GM18505 (cell line): Measurements from ENCODE around the gene ARHGAP27.
"Not testable (repeated sequence)": the region's sequence is repeated elsewhere in the genome, so short reads cannot be mapped to it uniquely, and the experiment has no call there.

Experiments
- ATAC-seq: cut with Tn5 transposase; IDR thresholded peaks from one replicate; pipeline ENCODE4 v1.9.1; 2021; ENCODE audit not compliant: unreplicated experiment
- POLR2A ChIP-seq: IDR thresholded peaks from 4 replicates; pipeline ENCODE4 v1.6.1; 2011; ENCODE audit warnings: borderline replicate concordance; ENCODE audit not compliant: insufficient read depth, insufficient read length; ENCODE audit errors: extremely low read depth

ARHGAP27 gene, protein sequence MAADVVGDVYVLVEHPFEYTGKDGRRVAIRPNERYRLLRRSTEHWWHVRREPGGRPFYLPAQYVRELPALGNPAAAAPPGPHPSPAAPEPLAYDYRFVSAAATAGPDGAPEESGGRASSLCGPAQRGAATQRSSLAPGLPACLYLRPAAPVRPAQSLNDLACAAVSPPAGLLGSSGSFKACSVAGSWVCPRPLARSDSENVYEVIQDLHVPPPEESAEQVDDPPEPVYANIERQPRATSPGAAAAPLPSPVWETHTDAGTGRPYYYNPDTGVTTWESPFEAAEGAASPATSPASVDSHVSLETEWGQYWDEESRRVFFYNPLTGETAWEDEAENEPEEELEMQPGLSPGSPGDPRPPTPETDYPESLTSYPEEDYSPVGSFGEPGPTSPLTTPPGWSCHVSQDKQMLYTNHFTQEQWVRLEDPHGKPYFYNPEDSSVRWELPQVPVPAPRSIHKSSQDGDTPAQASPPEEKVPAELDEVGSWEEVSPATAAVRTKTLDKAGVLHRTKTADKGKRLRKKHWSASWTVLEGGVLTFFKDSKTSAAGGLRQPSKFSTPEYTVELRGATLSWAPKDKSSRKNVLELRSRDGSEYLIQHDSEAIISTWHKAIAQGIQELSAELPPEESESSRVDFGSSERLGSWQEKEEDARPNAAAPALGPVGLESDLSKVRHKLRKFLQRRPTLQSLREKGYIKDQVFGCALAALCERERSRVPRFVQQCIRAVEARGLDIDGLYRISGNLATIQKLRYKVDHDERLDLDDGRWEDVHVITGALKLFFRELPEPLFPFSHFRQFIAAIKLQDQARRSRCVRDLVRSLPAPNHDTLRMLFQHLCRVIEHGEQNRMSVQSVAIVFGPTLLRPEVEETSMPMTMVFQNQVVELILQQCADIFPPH

GRCh38 chr17:45432405-45433158, at the start of gene ARHGAP27:
TSS of gene ARHGAP27 (minus strand) at chr17:45432870. CDS start at chr17:45430279, 2,591 bp downstream.
- TF ChIP-seq POLR2A, result no peak
- no peak for ATAC-seq

- ATAC-seq, result not testable (repeated sequence)
Observed at GRCh38 chr17:45482317-45482716, 49.6 kb upstream of the ARHGAP27 start.

GRCh38 chr17:45475436-45475835, 42.8 kb upstream of the ARHGAP27 start:
- not testable (repeated sequence) for ATAC-seq

DNA sequence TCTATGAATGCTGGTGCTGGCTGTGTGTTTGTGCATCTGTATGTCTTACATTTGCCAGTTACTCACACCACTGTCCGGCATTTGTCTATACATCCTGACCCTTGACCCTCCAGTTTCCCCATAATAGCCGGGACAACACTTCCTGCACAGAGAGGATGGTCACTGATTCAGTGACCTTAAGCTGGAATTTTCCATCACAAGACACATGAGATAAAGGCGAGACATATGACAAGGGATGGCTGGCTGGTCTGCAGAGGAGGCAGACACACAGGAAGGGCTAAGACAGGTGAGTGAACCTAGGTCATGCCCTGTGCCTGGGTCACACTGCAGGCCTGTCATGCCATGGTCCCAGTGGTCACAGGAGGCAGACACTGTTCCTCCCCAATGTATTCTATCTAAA, 39.6 kb upstream of the ARHGAP27 start:
- ATAC-seq, result not testable (repeated sequence)

DNA sequence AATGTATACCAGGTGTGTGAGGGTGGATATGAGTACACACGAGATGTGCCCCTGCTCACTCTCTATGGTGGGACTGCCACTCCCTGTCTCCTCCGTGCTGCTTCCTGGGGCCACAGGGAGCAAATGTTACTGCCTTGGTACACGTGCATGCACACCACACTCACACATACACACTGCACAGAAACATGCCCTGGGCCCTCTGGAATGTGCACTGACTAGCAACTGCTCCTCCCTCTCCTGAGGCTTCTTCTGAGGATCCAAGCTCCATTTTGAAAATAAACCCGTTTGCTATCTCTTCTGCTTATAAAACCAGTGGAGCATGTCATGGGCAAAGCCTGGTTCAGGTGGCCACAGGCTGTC, 36.5 kb upstream of the ARHGAP27 start:
- not testable (repeated sequence) for ATAC-seq

DNA sequence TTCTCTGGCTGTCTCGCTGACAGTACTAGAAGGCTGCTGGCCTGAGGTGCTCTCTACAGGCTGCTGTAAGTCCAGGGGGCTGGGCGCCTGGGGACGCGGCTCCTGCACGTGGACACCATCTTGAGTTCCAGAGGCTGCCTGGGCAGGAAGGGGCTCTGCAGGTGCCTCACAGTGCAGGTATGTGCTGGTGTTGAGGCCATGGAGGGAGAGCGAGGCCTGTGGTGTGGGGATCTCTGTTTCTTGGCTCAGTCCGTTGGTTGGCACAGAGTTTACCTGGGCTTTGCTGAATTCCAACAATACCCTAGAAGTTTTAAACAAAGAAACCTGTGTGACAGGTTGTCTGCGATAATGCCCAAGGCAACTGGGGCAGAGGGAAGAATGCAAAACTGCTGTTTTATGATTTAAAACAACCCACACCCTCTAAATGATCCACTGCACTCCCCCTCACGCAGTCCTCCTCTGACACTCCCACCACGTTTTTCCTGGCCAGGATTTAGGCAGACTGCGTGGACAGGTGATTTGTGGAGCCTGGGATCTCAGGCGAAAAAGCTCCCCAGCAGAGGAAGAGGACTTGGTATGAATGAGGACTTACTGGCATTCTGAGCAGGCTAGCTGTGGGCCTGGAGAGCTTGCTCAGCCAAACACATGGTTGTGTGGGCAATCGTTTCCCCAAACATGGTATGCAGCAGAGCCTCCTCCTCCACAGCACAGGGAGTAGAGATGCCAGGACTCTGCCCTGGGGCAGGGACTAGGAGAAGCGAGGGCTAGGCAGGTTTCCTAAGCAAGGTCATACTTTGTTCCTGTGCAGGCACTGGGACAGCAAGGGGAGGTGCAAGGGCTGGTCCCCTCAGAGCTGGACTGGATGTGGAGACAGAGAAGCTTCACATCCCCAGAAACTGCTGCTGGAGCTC, 35.9 kb upstream of the ARHGAP27 start:
- ATAC-seq, result not testable (repeated sequence)

- ATAC-seq, result peak; percentile 76
Observed at GRCh38 chr17:45461524-45462327, 29.1 kb upstream of the ARHGAP27 start.

- not testable (repeated sequence) for ATAC-seq
Observed at GRCh38 chr17:45460422-45460821, 27.8 kb upstream of the ARHGAP27 start.

DNA sequence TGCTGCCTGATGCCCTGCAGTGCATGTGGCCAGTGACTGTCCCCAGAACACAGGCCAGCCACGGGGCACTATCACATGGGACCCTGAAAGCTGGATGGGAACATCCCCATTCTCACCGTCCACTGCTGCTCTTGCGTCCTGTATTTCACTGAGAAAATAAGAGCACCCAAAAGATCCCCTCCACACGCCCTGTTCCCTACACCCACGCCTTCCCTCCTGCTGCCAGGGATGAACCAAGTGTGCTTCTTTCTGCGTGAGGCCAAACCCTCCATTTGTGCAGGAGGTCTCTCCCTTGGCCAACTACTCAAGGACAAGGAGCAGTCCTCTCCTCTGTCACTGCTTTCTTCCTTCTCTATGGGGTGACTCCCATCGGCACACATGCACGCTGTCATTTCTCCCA, 21.7 kb upstream of the ARHGAP27 start:
- not testable (repeated sequence) for ATAC-seq

DNA sequence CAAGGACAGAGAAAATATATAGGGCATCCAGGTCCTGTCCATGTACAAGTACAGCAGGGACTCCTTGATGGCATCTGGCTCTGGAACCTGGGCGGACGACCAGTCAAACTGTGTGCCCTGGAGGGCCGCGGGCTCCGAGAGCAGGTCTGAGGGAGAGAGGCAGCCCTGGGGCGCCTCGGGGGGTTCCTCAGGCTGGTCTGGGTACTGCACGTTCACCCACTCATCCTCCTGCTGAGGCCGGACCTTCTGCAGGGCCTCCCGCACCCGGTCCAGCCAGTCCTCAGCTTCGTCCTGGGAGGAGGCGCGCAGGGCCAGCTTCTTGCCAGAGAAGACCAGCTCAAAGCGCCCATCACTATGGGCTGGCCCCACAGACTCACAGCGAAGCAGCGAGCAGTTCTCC, 21.1 kb upstream of the ARHGAP27 start:
- not testable (repeated sequence) for ATAC-seq

GRCh38 chr17:45453225-45453534, 20.5 kb upstream of the ARHGAP27 start:
- not testable (repeated sequence) for ATAC-seq

DNA sequence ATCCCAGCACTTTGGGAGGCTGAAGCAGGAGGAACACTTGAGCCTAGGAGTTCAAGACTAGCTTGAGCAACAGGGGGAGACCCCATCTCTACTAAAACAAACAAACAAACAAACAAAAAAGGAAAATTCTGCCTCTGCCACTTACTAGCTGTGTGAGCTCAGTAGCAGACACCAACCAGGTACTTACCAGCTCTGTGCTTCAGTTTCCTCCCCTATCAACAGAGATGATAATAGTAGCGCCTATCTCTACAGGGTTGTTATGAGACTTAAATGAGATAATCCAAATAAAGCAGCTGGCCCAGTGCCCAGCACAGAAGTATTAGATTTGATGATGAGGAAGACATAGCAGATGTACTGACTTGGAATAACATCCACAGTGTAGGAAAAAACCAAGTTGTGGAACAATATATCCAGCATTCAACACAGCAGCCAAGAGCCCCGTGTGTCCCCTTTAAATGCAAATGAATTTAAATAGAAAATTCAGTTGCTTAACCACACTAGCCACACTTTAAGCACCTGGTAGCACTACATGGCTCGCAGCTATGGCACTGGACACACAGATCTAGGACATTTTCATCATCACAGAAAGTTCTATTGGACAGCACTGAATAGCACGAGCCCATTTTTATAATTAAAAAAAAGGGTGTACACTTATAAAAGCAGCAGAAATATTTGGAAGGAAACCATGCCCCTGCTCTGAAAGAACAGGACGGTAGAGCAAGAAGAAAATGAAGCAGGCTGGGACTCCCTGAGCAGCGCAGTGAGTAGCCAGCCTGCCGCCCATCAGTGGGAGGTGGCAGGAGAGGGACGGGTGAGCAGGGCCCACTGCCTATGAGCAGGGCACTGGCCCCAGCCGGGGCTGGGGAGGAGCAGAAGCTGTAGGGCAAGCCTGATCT, 19.9 kb upstream of the ARHGAP27 start:
- ATAC-seq, result not testable (repeated sequence)

- ATAC-seq, result not testable (repeated sequence)
Observed at GRCh38 chr17:45451660-45452059, 19.0 kb upstream of the ARHGAP27 start.
